BLaER1 treated with 17β-estradiol and CSF1 and Interleukin-3, amounts not matched to agents 10 nM and 100 nM (cell line): ENCODE data around the gene RERE.
A peak's percentile ranks its signal among the peaks of the same experiment; 100 is the strongest.

Source experiments
- H3K27ac ChIP-seq, 11 experiments: shearing (Covaris generic); formaldehyde crosslinking; 2 replicates each; pipeline ENCODE4 v1.8.1; 2022
- H3K27me3 ChIP-seq, 11 experiments: shearing (Covaris generic); formaldehyde crosslinking; 2 replicates each; pipeline ENCODE4 v1.8.1; 2022
- H3K36me3 ChIP-seq, 11 experiments: shearing (Covaris generic); formaldehyde crosslinking; 2 replicates each; pipeline ENCODE4 v1.8.1; 2022
- H3K4me1 ChIP-seq, 10 experiments: shearing (Covaris generic); formaldehyde crosslinking; 2 replicates each; pipeline ENCODE4 v1.8.1; 2022
- H3K4me2 ChIP-seq, 11 experiments: shearing (Covaris generic); formaldehyde crosslinking; 2 replicates each; pipeline ENCODE4 v1.8.1; 2022
- H3K4me3 ChIP-seq, 10 experiments: shearing (Covaris generic); formaldehyde crosslinking; 2 replicates each; pipeline ENCODE4 v1.8.1; 2022
- H3K9ac ChIP-seq, 11 experiments: shearing (Covaris generic); formaldehyde crosslinking; 2 replicates each; pipeline ENCODE4 v1.8.1; 2022
- H3K9me3 ChIP-seq, 11 experiments: shearing (Covaris generic); formaldehyde crosslinking; replicated peaks in 1 of 11; 2 replicates each; pipeline ENCODE4 v1.8.1; 2022
- H4K20me1 ChIP-seq, 11 experiments: shearing (Covaris generic); formaldehyde crosslinking; 2 replicates each; pipeline ENCODE4 v1.8.1; 2022
- Cebpa-rat ChIP-seq, 11 experiments: shearing (Covaris generic); IDR thresholded peaks; 2 replicates each; pipeline ENCODE4 v1.8.1; 2022

RERE gene

GRCh38 chr1:8326265-8326664 lies 491.2 kb downstream of the RERE start:
- Histone ChIP-seq H4K20me1 (peaks cover 0 to 6% (median 0%) of the 10 kb centered on the region in 11 experiments; a peak in 1 of 22 replicates), H3K36me3 (no peaks in the 10 kb centered on the region), H3K27me3 (0 out of 22 replicates have a peak, but pooled peaks cover 0 to 4% (median 0%) of the 10 kb centered on the region in 11 experiments), H3K4me3 (no peak overlapping the region), H3K9me3 (no peaks in the 10 kb centered on the region), H3K9ac (no peak overlapping the region), H3K4me2 (no peak overlapping the region), H3K27ac (no peak overlapping the region), H3K4me1 (peaks cover 16 to 44% (median 36%) of the 10 kb centered on the region in 10 experiments)
- TF ChIP-seq Cebpa-rat (IDR thresholded peaks at IDR 0.05): no peak

DNA sequence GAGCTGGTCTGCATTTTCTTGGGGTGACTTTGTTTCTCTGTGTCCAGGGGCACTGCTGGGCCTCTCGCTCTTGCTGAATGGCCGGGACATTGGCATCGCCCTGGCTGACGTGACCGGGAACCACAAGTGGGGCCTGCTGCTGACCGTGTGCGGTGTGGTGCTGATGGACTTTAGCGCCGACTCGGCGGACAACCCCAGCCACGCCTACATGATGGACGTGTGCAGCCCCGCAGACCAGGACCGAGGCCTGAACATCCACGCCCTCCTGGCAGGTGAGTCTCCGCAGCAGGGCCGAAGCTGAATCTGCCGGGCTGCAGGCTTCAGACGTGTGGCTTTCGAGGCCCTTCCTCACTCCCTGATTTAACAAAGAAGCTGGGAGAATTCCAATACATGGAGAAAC lies 491.7 kb downstream of the RERE start:
- H3K27me3 ChIP-seq: 0 out of 22 replicates have a peak, but pooled peaks cover 0 to 4% (median 0%) of the 10 kb centered on the region in 11 experiments
- no peak overlapping the region for H3K27ac ChIP-seq
- H3K4me2 ChIP-seq: no peak overlapping the region
- TF ChIP-seq Cebpa-rat (IDR thresholded peaks at IDR 0.05): no peak
- no peak overlapping the region for H3K9ac ChIP-seq
- peaks cover 0 to 6% (median 0%) of the 10 kb centered on the region in 11 experiments; a peak in 1 of 22 replicates for H4K20me1 ChIP-seq
- no peaks in the 10 kb centered on the region for H3K36me3 ChIP-seq
- H3K4me1 ChIP-seq: peaks cover 16 to 44% (median 36%) of the 10 kb centered on the region in 10 experiments
- no peak overlapping the region for H3K4me3 ChIP-seq
- H3K9me3 ChIP-seq: no peaks in the 10 kb centered on the region

DNA sequence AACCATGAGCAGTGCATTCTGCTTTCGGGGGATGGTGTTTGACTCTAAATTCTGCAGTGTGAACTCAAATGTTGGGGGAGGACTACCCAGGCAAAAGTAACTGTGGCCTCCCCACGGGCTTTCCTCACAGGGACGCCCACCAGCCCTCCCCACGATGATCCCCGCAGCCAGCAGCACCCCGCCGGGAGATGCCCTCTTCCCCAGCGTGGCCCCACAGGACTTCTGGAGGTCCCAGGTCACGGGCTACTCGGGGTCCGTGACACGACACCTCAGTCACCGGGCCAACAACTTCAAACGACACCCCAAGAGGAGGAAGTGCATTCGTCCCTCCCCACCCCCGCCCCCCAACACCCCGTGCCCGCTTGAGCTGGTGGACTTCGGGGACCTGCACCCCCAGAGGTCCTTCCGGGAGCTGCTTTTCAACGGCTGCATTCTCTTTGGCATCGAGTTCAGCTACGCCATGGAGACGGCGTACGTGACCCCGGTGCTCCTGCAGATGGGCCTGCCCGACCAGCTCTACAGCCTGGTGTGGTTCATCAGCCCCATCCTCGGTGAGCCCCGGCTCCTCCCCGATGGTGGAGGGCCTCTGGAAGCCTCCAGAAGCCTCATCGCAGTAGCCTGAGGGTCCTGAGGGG lies 493.1 kb downstream of the RERE start:
- H3K9ac ChIP-seq: peak overlapping the region in 7 of 11 experiments; percentile 10 to 65 (median 51); a peak in 10 of 22 replicates
- H3K4me3 ChIP-seq: peak overlapping the region in 5 of 10 experiments; percentile 1 to 34 (median 32); a peak in 3 of 20 replicates
- no peaks in the 10 kb centered on the region for H3K9me3 ChIP-seq
- peaks cover 16 to 39% (median 31%) of the 10 kb centered on the region in 10 experiments for H3K4me1 ChIP-seq
- H3K4me2 ChIP-seq: peak overlapping the region; percentile 73 to 98 (median 89)
- H3K36me3 ChIP-seq: no peaks in the 10 kb centered on the region
- 0 out of 22 replicates have a peak, but pooled peaks cover 0 to 4% (median 0%) of the 10 kb centered on the region in 11 experiments for H3K27me3 ChIP-seq
- H3K27ac ChIP-seq: peak overlapping the region in 5 of 11 experiments; percentile 0 to 38 (median 28); a peak in 5 of 22 replicates
- H4K20me1 ChIP-seq: peaks cover 0 to 6% (median 0%) of the 10 kb centered on the region in 11 experiments; a peak in 1 of 22 replicates
- no peak for TF ChIP-seq Cebpa-rat (IDR thresholded peaks at IDR 0.05)

- TF ChIP-seq Cebpa-rat (IDR thresholded peaks at IDR 0.05): no peak
- no peaks in the 10 kb centered on the region for H3K9me3 ChIP-seq
- peaks cover 17 to 37% (median 30%) of the 10 kb centered on the region in 10 experiments for H3K4me1 ChIP-seq
- H3K27ac ChIP-seq: peak overlapping the region in 5 of 11 experiments; percentile 0 to 38 (median 28); a peak in 4 of 22 replicates
- no peaks in the 10 kb centered on the region for H3K36me3 ChIP-seq
- H4K20me1 ChIP-seq: peaks cover 0 to 6% (median 0%) of the 10 kb centered on the region in 11 experiments; a peak in 1 of 22 replicates
- H3K4me2 ChIP-seq: peak overlapping the region; percentile 73 to 98 (median 89)
- peak overlapping the region in 5 of 10 experiments; percentile 1 to 34 (median 32); a peak in 6 of 20 replicates for H3K4me3 ChIP-seq
- peaks cover 0 to 4% (median under 1%) of the 10 kb centered on the region in 11 experiments; a peak in 2 of 22 replicates for H3K27me3 ChIP-seq
- peak overlapping the region in 8 of 11 experiments; percentile 10 to 65 (median 44); a peak in 14 of 22 replicates for H3K9ac ChIP-seq
These were observed 493.7 kb downstream of the RERE start for GRCh38 chr1:8323706-8324105.

DNA sequence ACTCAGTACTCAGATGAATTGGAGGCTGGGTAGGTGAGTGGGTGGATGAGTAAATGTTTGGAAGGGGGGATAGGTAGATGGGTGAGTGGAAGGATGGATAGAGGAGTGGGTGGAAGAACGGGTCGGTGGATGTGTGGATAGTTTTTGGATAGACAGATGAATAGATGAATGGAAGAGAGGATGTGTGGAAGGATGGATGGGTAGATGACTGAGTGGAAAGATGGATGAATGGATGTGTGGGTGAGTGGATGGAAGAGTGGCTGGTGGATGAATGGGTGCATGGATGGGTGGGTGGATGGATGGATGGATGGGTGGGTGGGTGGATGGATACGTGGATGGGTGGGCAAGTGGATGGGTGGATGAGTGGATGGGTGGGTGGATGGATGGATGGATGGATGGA lies 495.8 kb downstream of the RERE start:
- Histone ChIP-seq H3K9me3 (no peaks in the 10 kb centered on the region), H4K20me1 (peaks cover 0 to 10% (median 0%) of the 10 kb centered on the region in 11 experiments; a peak in 2 of 22 replicates), H3K27me3 (peaks cover 5 to 22% (median 17%) of the 10 kb centered on the region in 11 experiments; a peak in 18 of 22 replicates), H3K9ac (no peak overlapping the region), H3K4me3 (no peak overlapping the region), H3K4me2 (no peak overlapping the region), H3K36me3 (no peaks in the 10 kb centered on the region), H3K4me1 (peaks cover 27 to 50% (median 44%) of the 10 kb centered on the region in 10 experiments), H3K27ac (no peak overlapping the region)
- no peak for TF ChIP-seq Cebpa-rat (IDR thresholded peaks at IDR 0.05)

- TF ChIP-seq Cebpa-rat (IDR thresholded peaks at IDR 0.05): no peak
- Histone ChIP-seq H3K9ac (peak overlapping the region; percentile 9 to 70 (median 61); a peak in 19 of 22 replicates), H3K4me1 (peaks cover 31 to 46% (median 39%) of the 10 kb centered on the region in 10 experiments), H3K27me3 (peaks cover 5 to 26% (median 17%) of the 10 kb centered on the region in 11 experiments; a peak in 18 of 22 replicates), H3K4me3 (peak overlapping the region; percentile 57 to 74 (median 66)), H4K20me1 (peaks cover 0 to 12% (median 0%) of the 10 kb centered on the region in 11 experiments; a peak in 3 of 22 replicates), H3K27ac (no peak overlapping the region; a peak in 1 of 22 replicates), H3K4me2 (peak overlapping the region; percentile 94 to 100 (median 99)), H3K36me3 (no peaks in the 10 kb centered on the region), H3K9me3 (no peaks in the 10 kb centered on the region)
These were observed 499.0 kb downstream of the RERE start for GRCh38 chr1:8318436-8318835.

GRCh38 chr1:8317647-8318381 lies 499.6 kb downstream of the RERE start, which contains the start of gene SLC45A1:
SLC45A1 (plus strand) TSS chr1:8318114; CDS start chr1:8324330, 6,216 bp downstream.
- Histone ChIP-seq H3K4me3 (peak within 1 kb of the TSS; percentile 57 to 74 (median 66)), H3K4me2 (peak within 1 kb of the TSS; percentile 94 to 100 (median 99)), H3K9me3 (no peaks in the 10 kb centered on the region), H3K27ac (no peak within 1 kb of the TSS; a peak in 1 of 22 replicates), H3K4me1 (peaks cover 25 to 40% (median 33%) of the 10 kb centered on the region in 10 experiments), H3K27me3 (peaks cover 5 to 26% (median 17%) of the 10 kb centered on the region in 11 experiments; a peak in 18 of 22 replicates), H3K9ac (peak within 1 kb of the TSS; percentile 9 to 70 (median 61); a peak in 20 of 22 replicates), H4K20me1 (peaks cover 0 to 12% (median 0%) of the 10 kb centered on the region in 11 experiments; a peak in 3 of 22 replicates), H3K36me3 (no peaks in the 10 kb centered on the region)
- no peak for TF ChIP-seq Cebpa-rat (IDR thresholded peaks at IDR 0.05)
